HEK293 (cell line): ENCODE results near the gene CTSZ.

ENCODE experiments used
- BCL11A ChIP-seq: fragments of 450-650 bp; formaldehyde crosslinking; IDR thresholded peaks from 2 replicates; pipeline ENCODE4 v1.5.1; 2016; ENCODE audit warnings: low read depth, missing biosample characterization, missing genetic modification characterization
- HOXC10 ChIP-seq: sonication (generic); formaldehyde crosslinking; IDR thresholded peaks from 2 replicates; pipeline ENCODE4 v1.8.1; 2023; ENCODE audit warnings: mild to moderate bottlenecking, missing genetic modification reagents
- MYNN ChIP-seq: fragments of 450-650 bp; formaldehyde crosslinking; IDR thresholded peaks from 2 replicates; pipeline ENCODE4 v1.5.1; 2016; ENCODE audit warnings: missing biosample characterization, missing genetic modification characterization, borderline replicate concordance
- SP3 ChIP-seq: fragments of 450-650 bp; formaldehyde crosslinking; IDR thresholded peaks from 2 replicates; pipeline ENCODE4 v1.5.1; 2016; ENCODE audit warnings: missing biosample characterization, missing genetic modification characterization
- YY1 ChIP-seq: fragments of 450-650 bp; formaldehyde crosslinking; IDR thresholded peaks from 2 replicates; pipeline ENCODE4 v1.5.1; 2018; ENCODE audit warnings: missing biosample characterization, missing genetic modification characterization
- ZBTB17 ChIP-seq: fragments of 450-650 bp; formaldehyde crosslinking; IDR thresholded peaks from 2 replicates; pipeline ENCODE4 v1.5.1; 2016; ENCODE audit warnings: missing biosample characterization, missing genetic modification characterization
- ZNF221 ChIP-seq: fragments of 450-650 bp; formaldehyde crosslinking; IDR thresholded peaks from 2 replicates; pipeline ENCODE4 v1.5.1; 2017; ENCODE audit warnings: missing biosample characterization, missing genetic modification characterization, borderline replicate concordance
- ZNF391 ChIP-seq: fragments of 450-650 bp; formaldehyde crosslinking; IDR thresholded peaks from 2 replicates; pipeline ENCODE4 v1.5.1; 2016; ENCODE audit warnings: low read depth, missing biosample characterization, missing genetic modification characterization, borderline replicate concordance
- TF ChIP-seq, protein P1 (sequence below): fragments of 450-650 bp; formaldehyde crosslinking; IDR thresholded peaks from 2 replicates; pipeline ENCODE4 v1.5.1; 2016; ENCODE audit warnings: missing biosample characterization, missing genetic modification characterization
- TF ChIP-seq, protein P2 (sequence below): fragments of 450-650 bp; formaldehyde crosslinking; IDR thresholded peaks from 2 replicates; pipeline ENCODE4 v1.5.1; 2016; ENCODE audit warnings: missing biosample characterization, missing genetic modification characterization
- TF ChIP-seq, protein P3 (sequence below): fragments of 450-650 bp; formaldehyde crosslinking; IDR thresholded peaks from 2 replicates; pipeline ENCODE4 v1.5.0; 2017; ENCODE audit warnings: missing biosample characterization, missing genetic modification characterization, borderline replicate concordance

DNA sequence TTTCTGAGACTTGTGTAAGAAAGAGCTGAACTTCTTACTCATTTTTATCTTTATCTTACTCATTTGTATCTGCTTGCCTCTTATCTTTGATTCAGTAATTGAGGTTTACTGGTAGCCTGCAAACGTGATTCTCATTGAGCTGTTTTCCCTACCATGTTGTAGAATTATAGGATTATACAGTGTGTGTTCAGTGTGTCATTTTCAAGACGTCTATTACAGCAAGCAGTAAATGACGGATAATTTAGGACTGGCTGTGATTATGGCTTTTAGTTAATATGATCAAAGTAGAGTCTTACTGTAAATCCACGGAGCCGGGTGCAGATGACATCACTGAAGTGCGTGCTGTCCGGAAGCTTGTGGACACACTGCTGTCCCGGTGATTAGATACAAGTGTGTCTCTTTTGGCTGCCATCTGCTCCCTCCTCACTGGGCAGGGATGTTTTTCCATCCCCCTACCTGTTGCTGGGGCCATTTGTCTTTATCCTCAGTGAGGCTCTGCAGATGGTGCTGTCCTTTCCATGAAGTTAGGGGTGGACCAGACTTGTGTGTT, 20.0 kb downstream of the CTSZ start:
- no peak for TF ChIP-seq SP3
- TF ChIP-seq ZBTB17 (tag by site-specific recombination): no peak
- TF ChIP-seq, protein P1, sequence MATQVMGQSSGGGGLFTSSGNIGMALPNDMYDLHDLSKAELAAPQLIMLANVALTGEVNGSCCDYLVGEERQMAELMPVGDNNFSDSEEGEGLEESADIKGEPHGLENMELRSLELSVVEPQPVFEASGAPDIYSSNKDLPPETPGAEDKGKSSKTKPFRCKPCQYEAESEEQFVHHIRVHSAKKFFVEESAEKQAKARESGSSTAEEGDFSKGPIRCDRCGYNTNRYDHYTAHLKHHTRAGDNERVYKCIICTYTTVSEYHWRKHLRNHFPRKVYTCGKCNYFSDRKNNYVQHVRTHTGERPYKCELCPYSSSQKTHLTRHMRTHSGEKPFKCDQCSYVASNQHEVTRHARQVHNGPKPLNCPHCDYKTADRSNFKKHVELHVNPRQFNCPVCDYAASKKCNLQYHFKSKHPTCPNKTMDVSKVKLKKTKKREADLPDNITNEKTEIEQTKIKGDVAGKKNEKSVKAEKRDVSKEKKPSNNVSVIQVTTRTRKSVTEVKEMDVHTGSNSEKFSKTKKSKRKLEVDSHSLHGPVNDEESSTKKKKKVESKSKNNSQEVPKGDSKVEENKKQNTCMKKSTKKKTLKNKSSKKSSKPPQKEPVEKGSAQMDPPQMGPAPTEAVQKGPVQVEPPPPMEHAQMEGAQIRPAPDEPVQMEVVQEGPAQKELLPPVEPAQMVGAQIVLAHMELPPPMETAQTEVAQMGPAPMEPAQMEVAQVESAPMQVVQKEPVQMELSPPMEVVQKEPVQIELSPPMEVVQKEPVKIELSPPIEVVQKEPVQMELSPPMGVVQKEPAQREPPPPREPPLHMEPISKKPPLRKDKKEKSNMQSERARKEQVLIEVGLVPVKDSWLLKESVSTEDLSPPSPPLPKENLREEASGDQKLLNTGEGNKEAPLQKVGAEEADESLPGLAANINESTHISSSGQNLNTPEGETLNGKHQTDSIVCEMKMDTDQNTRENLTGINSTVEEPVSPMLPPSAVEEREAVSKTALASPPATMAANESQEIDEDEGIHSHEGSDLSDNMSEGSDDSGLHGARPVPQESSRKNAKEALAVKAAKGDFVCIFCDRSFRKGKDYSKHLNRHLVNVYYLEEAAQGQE: no peak
- TF ChIP-seq YY1 (tag by site-specific recombination): no peak
- TF ChIP-seq, protein P2, sequence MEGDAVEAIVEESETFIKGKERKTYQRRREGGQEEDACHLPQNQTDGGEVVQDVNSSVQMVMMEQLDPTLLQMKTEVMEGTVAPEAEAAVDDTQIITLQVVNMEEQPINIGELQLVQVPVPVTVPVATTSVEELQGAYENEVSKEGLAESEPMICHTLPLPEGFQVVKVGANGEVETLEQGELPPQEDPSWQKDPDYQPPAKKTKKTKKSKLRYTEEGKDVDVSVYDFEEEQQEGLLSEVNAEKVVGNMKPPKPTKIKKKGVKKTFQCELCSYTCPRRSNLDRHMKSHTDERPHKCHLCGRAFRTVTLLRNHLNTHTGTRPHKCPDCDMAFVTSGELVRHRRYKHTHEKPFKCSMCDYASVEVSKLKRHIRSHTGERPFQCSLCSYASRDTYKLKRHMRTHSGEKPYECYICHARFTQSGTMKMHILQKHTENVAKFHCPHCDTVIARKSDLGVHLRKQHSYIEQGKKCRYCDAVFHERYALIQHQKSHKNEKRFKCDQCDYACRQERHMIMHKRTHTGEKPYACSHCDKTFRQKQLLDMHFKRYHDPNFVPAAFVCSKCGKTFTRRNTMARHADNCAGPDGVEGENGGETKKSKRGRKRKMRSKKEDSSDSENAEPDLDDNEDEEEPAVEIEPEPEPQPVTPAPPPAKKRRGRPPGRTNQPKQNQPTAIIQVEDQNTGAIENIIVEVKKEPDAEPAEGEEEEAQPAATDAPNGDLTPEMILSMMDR (tag by site-specific recombination): no peak
- TF ChIP-seq, protein P3, sequence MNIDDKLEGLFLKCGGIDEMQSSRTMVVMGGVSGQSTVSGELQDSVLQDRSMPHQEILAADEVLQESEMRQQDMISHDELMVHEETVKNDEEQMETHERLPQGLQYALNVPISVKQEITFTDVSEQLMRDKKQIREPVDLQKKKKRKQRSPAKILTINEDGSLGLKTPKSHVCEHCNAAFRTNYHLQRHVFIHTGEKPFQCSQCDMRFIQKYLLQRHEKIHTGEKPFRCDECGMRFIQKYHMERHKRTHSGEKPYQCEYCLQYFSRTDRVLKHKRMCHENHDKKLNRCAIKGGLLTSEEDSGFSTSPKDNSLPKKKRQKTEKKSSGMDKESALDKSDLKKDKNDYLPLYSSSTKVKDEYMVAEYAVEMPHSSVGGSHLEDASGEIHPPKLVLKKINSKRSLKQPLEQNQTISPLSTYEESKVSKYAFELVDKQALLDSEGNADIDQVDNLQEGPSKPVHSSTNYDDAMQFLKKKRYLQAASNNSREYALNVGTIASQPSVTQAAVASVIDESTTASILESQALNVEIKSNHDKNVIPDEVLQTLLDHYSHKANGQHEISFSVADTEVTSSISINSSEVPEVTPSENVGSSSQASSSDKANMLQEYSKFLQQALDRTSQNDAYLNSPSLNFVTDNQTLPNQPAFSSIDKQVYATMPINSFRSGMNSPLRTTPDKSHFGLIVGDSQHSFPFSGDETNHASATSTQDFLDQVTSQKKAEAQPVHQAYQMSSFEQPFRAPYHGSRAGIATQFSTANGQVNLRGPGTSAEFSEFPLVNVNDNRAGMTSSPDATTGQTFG (tag by site-specific recombination): no peak
- no peak for TF ChIP-seq MYNN (tag by site-specific recombination)
- no peak for TF ChIP-seq ZNF391
- no peak for TF ChIP-seq BCL11A (tag by site-specific recombination)
- TF ChIP-seq ZNF221 (tag by site-specific recombination): no peak
- no peak for TF ChIP-seq HOXC10 (CRISPR knock-in tag)
